Adrenal gland (tissue), 12 donors: Measurements from ENCODE around the gene KLHDC10. TPM values are rescaled to one million over a fixed set of nuclear protein-coding genes. Genes with fewer than 3 reads are reported as not detected.

ENCODE experiments used
- DNase-seq, 7 donors: peaks; one replicate each; pipeline ENCODE4 v3.0.0-alpha.2; 2019 to 2020
- H3K27ac ChIP-seq, 5 donors: fragments of 200-600 bp; sonication (generic) in 4 of 5; 1 replicate in 3 of 5; 2 replicates in 2 of 5; pipeline versions ENCODE4 v1.5.1 to v1.8.0; 2016 to 2020; ENCODE audit warnings: mild to moderate bottlenecking in 1 of 5
- H3K27me3 ChIP-seq: fragments of 200-600 bp; 2 replicates; pipeline ENCODE4 v1.8.0; 2021
- H3K36me3 ChIP-seq, 2 donors: fragments of 200-600 bp; replicated peaks in 1 of 2; 1 replicate in 1 of 2; 2 replicates in 1 of 2; pipeline versions ENCODE4 v1.5.1 to v1.8.0; 2018 to 2022
- H3K4me1 ChIP-seq, 2 donors: fragments of 200-600 bp; replicated peaks in 1 of 2; 1 replicate in 1 of 2; 2 replicates in 1 of 2; pipeline versions ENCODE4 v1.5.1 to v1.8.0; 2018 to 2021
- H3K4me3 ChIP-seq, 4 donors: fragments of 200-600 bp; sonication (generic) in 3 of 4; one replicate each; pipeline ENCODE4 v1.5.1; 2016 to 2018
- H3K9me3 ChIP-seq, 3 donors: fragments of 200-600 bp; sonication (generic) in 1 of 3; replicated peaks in 1 of 3; 1 replicate in 2 of 3; 2 replicates in 1 of 3; pipeline versions ENCODE4 v1.5.1 to v1.8.0; 2016 to 2021
- POLR2A ChIP-seq, 2 donors: fragments of 450-650 bp; IDR thresholded peaks; one replicate each; pipeline ENCODE4 v1.6.1; 2017; ENCODE audit warnings: antibody characterized with exemption in 2 of 2, mild to moderate bottlenecking in 2 of 2, moderate library complexity in 1 of 2
- WGBS, 4 donors: extraction: QIAGEN DNeasy Blood & Tissue Kit in 2 of 4; methylation state at CpG; one replicate each; pipeline versions ENCODE4 v1.1.5 to v1.1.7; 2013 to 2017; 5-methylcytosine and 5-hydroxymethylcytosine counted together
- intact Hi-C, 2 donors: fragments of 100-400 bp; cut with DNase I; formaldehyde crosslinking; loops; one replicate each; pipeline versions ENCODE4 v1.14.1 to v1.15.0; 2022 to 2023
- polyA plus RNA-seq, 3 donors: library from polyadenylated mRNA; stranded (reverse); fragments of 200-250 nt in 2 of 3; fragments of 350-450 nt in 1 of 3; fragmentation: Illumina TruSeq in 1 of 3; extraction: RNeasy Lipid Tissue Mini Kit (QIAGEN cat#74804) in 1 of 3; gene quantifications; one replicate each; pipeline ENCODE4 v1.2.3, GENCODE V29; 2013 to 2014
- total RNA-seq, 9 donors: library from RNA; depleted of rRNA in 4 of 9; stranded (reverse); fragments of >200 nt in 4 of 9; fragments of 120-200 nt in 1 of 9; fragmentation: NEBNext Ultra II Directional in 1 of 9; extraction: Animal tissue kit (Norgen Biotek cat#: 25700) in 1 of 9; gene quantifications; one replicate each; pipeline versions ENCODE4 v1.1.0 to v1.2.4, GENCODE V29; 2013 to 2023
- TF ChIP-seq, protein P1 (sequence below), 6 experiments: fragments of 450-650 bp in 4 of 6; fragments of 200-600 bp in 2 of 6; sonication (generic) in 1 of 6; IDR thresholded peaks; 1 replicate in 5 of 6; 2 replicates in 1 of 6; pipeline versions ENCODE4 v1.5.1 to v1.8.0; 2016 to 2021; ENCODE audit warnings: antibody characterized with exemption in 6 of 6, mild to moderate bottlenecking in 2 of 6, moderate library complexity in 1 of 6
- donor health status: healthy with polysubstance abuse.
- donor health status: Bipolar disorder and iron deficiency.
- donor health status: DM: yes; HTN: yes; CAD: no.
- donor health status: DM: no; HTN: no; CAD: no.
- donor health status: DM: no; HTN: no; CAD: no.
- donor health status: DM: yes; HTN: yes; CAD: no.

Gene KLHDC10
- total and polyA plus RNA-seq, 12 donors = 13.4 to 57.2 (median 33.4) TPM

DNA sequence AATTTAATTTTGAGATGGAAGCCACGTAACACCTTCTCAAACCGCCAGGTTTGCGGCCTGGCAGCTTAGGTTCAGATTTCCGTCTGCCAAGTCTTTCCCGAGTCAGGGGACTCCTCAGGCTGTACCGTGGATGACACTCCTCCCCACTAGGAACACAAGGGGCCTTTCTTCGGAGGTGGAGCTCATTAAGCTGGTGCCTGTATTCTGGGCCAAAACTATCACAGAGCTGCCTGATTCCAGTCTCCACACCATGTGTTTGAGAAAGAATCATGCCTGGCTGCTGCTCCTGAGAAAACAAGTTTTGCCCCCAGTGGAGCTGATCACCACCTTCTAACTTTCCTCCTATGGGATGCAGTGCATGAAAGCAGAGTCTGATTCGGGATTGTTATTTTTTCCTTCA is 90.1 kb downstream of the KLHDC10 start:
- H3K27me3 ChIP-seq = no peaks in the 10 kb centered on the region
- H3K4me1 ChIP-seq = no peaks in the 10 kb centered on the region
- peak in 1 of 7 donors; percentile 24 for DNase-seq
- no peak for TF ChIP-seq POLR2A (IDR thresholded peaks at IDR 0.05)
- TF ChIP-seq, protein P1, sequence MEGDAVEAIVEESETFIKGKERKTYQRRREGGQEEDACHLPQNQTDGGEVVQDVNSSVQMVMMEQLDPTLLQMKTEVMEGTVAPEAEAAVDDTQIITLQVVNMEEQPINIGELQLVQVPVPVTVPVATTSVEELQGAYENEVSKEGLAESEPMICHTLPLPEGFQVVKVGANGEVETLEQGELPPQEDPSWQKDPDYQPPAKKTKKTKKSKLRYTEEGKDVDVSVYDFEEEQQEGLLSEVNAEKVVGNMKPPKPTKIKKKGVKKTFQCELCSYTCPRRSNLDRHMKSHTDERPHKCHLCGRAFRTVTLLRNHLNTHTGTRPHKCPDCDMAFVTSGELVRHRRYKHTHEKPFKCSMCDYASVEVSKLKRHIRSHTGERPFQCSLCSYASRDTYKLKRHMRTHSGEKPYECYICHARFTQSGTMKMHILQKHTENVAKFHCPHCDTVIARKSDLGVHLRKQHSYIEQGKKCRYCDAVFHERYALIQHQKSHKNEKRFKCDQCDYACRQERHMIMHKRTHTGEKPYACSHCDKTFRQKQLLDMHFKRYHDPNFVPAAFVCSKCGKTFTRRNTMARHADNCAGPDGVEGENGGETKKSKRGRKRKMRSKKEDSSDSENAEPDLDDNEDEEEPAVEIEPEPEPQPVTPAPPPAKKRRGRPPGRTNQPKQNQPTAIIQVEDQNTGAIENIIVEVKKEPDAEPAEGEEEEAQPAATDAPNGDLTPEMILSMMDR (IDR thresholded peaks at IDR 0.05) = no peak
- 91 to 99% (median 92%) methylated on average over 8 of the region's 8 CpGs for WGBS, 4 donors
- H3K27ac ChIP-seq = no peak overlapping the region
- H3K9me3 ChIP-seq = no peaks in the 10 kb centered on the region
- H3K36me3 ChIP-seq = peaks cover 0 to 17% of the 10 kb centered on the region in 2 donors
- no peak overlapping the region for H3K4me3 ChIP-seq
- intact Hi-C loops = no loop called here

DNA sequence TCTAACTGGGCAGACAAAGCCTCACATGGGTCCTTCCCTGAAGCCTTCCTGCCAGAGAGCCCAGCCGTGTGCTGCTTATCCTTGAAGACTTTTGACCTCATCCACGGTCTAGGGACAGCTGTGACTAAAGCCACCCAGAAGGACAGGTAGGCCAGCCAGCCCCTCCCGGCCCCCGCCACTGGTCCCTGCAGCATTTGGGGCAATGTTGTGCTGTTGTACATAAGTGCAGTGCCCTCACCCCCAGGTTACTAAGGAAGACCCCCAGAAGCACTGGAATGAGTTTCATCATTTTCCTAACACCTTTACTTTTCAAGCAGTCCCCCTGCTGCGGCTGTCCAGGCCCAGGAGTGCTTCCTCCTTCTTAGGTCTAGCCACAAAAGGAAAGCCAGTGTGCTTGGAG is 91.9 kb downstream of the KLHDC10 start:
- TF ChIP-seq, protein P1 (IDR thresholded peaks at IDR 0.05) = no peak
- TF ChIP-seq POLR2A (IDR thresholded peaks at IDR 0.05) = no peak
- Histone ChIP-seq H3K27me3 (no peaks in the 10 kb centered on the region), H3K4me1 (no peaks in the 10 kb centered on the region), H3K36me3 (peaks cover 0 to 25% of the 10 kb centered on the region in 2 donors), H3K9me3 (peaks cover 0 to 4% (median 0%) of the 10 kb centered on the region in 3 donors), H3K4me3 (no peak overlapping the region), H3K27ac (no peak overlapping the region)
- intact Hi-C loops = no loop called here
- peak in 1 of 7 donors; percentile 6 for DNase-seq
- 84 to 100% (median 89%) methylated on average over 3 to 5 of the region's 5 CpGs for WGBS, 4 donors

DNA sequence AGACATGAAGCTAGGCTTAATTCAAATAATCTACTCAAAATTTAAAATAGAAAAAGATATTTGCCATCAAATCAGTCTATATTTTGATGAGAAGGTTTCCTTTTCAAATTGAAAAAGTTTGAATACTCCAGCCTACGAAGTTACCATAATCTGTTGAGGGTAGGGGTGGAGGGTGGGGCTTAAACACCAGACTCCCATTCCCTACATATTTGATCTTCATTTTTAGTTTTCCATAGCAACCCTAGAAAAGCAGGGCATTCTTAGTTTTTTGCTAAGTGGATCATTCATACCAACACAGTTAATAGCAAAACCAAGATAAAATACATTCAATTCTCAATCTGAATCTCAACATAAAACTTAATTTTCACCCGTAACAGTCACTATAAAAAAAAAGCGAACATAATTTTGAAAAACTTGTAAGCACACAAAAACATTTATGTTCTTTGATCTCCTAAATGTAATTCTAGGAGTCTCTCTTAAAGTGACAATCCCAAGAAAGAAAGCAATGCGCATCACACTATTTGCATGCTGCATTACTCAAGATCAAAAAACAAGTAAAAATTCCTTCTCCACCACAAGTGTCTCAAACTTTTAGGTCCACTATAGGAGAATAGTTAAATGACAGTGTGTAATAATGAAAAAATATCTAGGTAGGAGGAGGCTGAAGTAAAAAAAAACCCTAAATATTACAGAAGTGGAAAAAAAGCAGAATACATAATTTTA is 104.1 kb downstream of the KLHDC10 start:
- TF ChIP-seq, protein P1 (IDR thresholded peaks at IDR 0.05) = no peak
- no peak for TF ChIP-seq POLR2A (IDR thresholded peaks at IDR 0.05)
- no peak overlapping the region for H3K27ac ChIP-seq
- no peaks in the 10 kb centered on the region for H3K27me3 ChIP-seq
- no peaks in the 10 kb centered on the region for H3K9me3 ChIP-seq
- WGBS, 4 donors = 95 to 98% (median 96%) methylated on average over 4 of the region's 4 CpGs
- intact Hi-C loops = no loop called here
- peaks cover 0 to 26% of the 10 kb centered on the region in 2 donors for H3K36me3 ChIP-seq
- no peak overlapping the region for H3K4me3 ChIP-seq
- no peak for DNase-seq
- H3K4me1 ChIP-seq = no peaks in the 10 kb centered on the region

DNA sequence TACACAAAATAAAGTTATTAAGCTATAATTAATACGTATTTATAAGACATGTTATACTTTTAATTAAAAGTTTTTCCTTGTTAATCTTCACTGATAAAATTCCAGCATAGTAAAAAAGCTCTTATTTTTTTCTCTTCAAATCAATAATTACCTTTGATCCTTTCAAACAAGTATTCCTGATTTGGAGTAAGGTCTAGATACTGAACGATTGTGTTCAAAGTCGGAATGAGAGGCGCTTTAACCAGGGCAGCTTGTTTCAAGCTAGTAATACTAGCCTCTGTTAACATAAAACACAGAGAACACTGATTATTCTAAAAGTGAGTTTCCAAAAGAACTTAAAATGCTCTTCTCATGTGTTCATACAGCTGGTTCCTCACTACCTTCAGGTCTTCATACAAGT is 107.9 kb downstream of the KLHDC10 start:
- no peaks in the 10 kb centered on the region for H3K4me1 ChIP-seq
- 90 to 91% (median 91%) methylated on average over 4 of the region's 4 CpGs for WGBS, 4 donors
- DNase-seq = no peak
- H3K36me3 ChIP-seq = peaks cover 0 to 35% of the 10 kb centered on the region in 2 donors
- no peaks in the 10 kb centered on the region for H3K27me3 ChIP-seq
- TF ChIP-seq, protein P1 (IDR thresholded peaks at IDR 0.05) = no peak
- TF ChIP-seq POLR2A (IDR thresholded peaks at IDR 0.05) = no peak
- H3K4me3 ChIP-seq = no peak overlapping the region
- peak overlapping the region in 1 of 5 donors; percentile 5 for H3K27ac ChIP-seq
- intact Hi-C loops = no loop called here
- no peaks in the 10 kb centered on the region for H3K9me3 ChIP-seq
